Activated CD8-positive, alpha-beta memory T cell treated with anti-CD3 and anti-CD28 coated beads, Interleukin-2, amount 50 U/mL, for 4 hours (primary cell): ENCODE results near the gene ADGRG1.

ENCODE experiments used
- DNase-seq: peaks from one replicate; pipeline ENCODE4 v3.0.0-alpha.2; 2020

ADGRG1 gene

GRCh38 chr16:57652695-57653471 lies 24.5 kb downstream of the ADGRG1 start:
- no peak for DNase-seq

GRCh38 chr16:57653936-57654335 lies 25.5 kb downstream of the ADGRG1 start:
- DNase-seq: no peak

- no peak for DNase-seq
These were observed 28.0 kb downstream of the ADGRG1 start for GRCh38 chr16:57656342-57656955.

- DNase-seq: no peak
These were observed 28.8 kb downstream of the ADGRG1 start for GRCh38 chr16:57657228-57657627.

- no peak for DNase-seq
These were observed 29.9 kb downstream of the ADGRG1 start for GRCh38 chr16:57658130-57658877.

- DNase-seq: no peak
These were observed 30.6 kb downstream of the ADGRG1 start for GRCh38 chr16:57658878-57659674.

- no peak for DNase-seq
These were observed 32.5 kb downstream of the ADGRG1 start for GRCh38 chr16:57660715-57661463.

GRCh38 chr16:57661510-57661909 lies 33.1 kb downstream of the ADGRG1 start:
- no peak for DNase-seq

- DNase-seq: no peak
These were observed 33.8 kb downstream of the ADGRG1 start for GRCh38 chr16:57661936-57662906.

GRCh38 chr16:57663436-57663835 lies 35.0 kb downstream of the ADGRG1 start:
- no peak for DNase-seq

- no peak for DNase-seq
These were observed 35.7 kb downstream of the ADGRG1 start for GRCh38 chr16:57663917-57664661.

GRCh38 chr16:57664662-57665025 lies 36.2 kb downstream of the ADGRG1 start:
- DNase-seq: no peak

- DNase-seq: no peak
These were observed 37.1 kb downstream of the ADGRG1 start for GRCh38 chr16:57665541-57665940.

- DNase-seq: no peak
These were observed 38.1 kb downstream of the ADGRG1 start for GRCh38 chr16:57666353-57667047.

- no peak for DNase-seq
These were observed 38.7 kb downstream of the ADGRG1 start for GRCh38 chr16:57667048-57667525.

- DNase-seq: no peak
These were observed 39.3 kb downstream of the ADGRG1 start for GRCh38 chr16:57667526-57668262.

- no peak for DNase-seq
These were observed 39.8 kb downstream of the ADGRG1 start, which contains the start of gene ADGRG3 for GRCh38 chr16:57668263-57668571. Gene ADGRG3 (plus strand): TSS chr16:57668306. CDS start chr16:57668348, 42 bp downstream.

GRCh38 chr16:57668630-57669475 lies 40.4 kb downstream of the ADGRG1 start:
- DNase-seq: no peak
